ENCODE results near the gene REC8. TPM values are rescaled to one million over a fixed set of nuclear protein-coding genes. Genes with fewer than 3 reads are reported as not detected.
A peak's percentile ranks its signal among the peaks of the same experiment; 100 is the strongest.

Gene REC8
- total and polyA plus RNA-seq, 10 of the 15 experiments (the other 5 are each of a cell fraction or from before 2014, with no cell fraction given) = 4.2 to 76.9 (median 29.1) TPM

GRCh38 chr14:24135834-24136683 lies 35.8 kb upstream of the REC8 start, which contains the start of gene PSME1 (continued):
- TF ChIP-seq NKRF (conservative IDR thresholded peaks at IDR 0.05) (peak; percentile 87), RAD21 (IDR thresholded peaks at IDR 0.05; ENCODE audit: insufficient read depth, low read depth, low read length) (no peak), SMAD5 (IDR thresholded peaks at IDR 0.05; ENCODE audit: low read depth) (peak; percentile 2; the same call in 1 of the 2 replicates), PAX5 (IDR thresholded peaks at IDR 0.05; ENCODE audit: borderline replicate concordance, low read depth, low read length) (0 out of 2 replicates have a peak, but pooled peaks have one; percentile 11), E4F1 (IDR thresholded peaks at IDR 0.05; ENCODE audit: borderline replicate concordance, partially characterized antibody) (no peak), PRDM15 (CRISPR knock-in tag; IDR thresholded peaks at IDR 0.05) (no peak), FOXK2 (IDR thresholded peaks at IDR 0.05) (no peak), EP300 (IDR thresholded peaks at IDR 0.05; ENCODE audit: borderline replicate concordance in 1 of 2, control insufficient read depth in 1 of 2, low read depth in 2 of 2, low read length in 2 of 2) (no peak), NBN (IDR thresholded peaks at IDR 0.05) (0 out of 2 replicates have a peak, but pooled peaks have one; percentile 14), ZNF207 (IDR thresholded peaks at IDR 0.05; ENCODE audit: borderline replicate concordance) (peak; percentile 48; the same call in 1 of the 2 replicates), BHLHE40 (IDR thresholded peaks at IDR 0.05; ENCODE audit: borderline replicate concordance in 1 of 2, low read depth in 2 of 2, low read length in 1 of 2) (peak; percentile 6 to 51; a peak in 2 of 4 replicates), SKIL (IDR thresholded peaks at IDR 0.05; ENCODE audit: low read depth, poor library complexity, severe bottlenecking) (no peak), POLR2AphosphoS5 (IDR thresholded peaks at IDR 0.05; ENCODE audit: low read length) (peak; percentile 65; the same call in 1 of the 2 replicates), NR2C1 (IDR thresholded peaks at IDR 0.05) (no peak), TAF1 (IDR thresholded peaks at IDR 0.05; ENCODE audit: borderline replicate concordance, low read depth, low read length) (peak; percentile 63; the same call in 1 of the 2 replicates)
